Vagina (tissue), 2 donors: ENCODE measurements around the gene TMEM135. TPM values are rescaled to one million over a fixed set of nuclear protein-coding genes. Genes with fewer than 3 reads are reported as not detected.

Experiments used
- DNase-seq, 2 donors: peaks; one replicate each; pipeline ENCODE4 v3.0.0-alpha.2; 2017; ENCODE audit errors: extremely low spot score in 2 of 2
- H3K27ac ChIP-seq: fragments of 200-600 bp; sonication (generic); one replicate; pipeline ENCODE4 v1.5.1; 2019
- H3K27me3 ChIP-seq: fragments of 200-600 bp; sonication (generic); one replicate; pipeline ENCODE4 v1.5.1; 2019
- H3K36me3 ChIP-seq, 2 donors: fragments of 200-600 bp; sonication (generic); one replicate each; pipeline ENCODE4 v1.5.1; 2017 to 2019
- H3K4me1 ChIP-seq: fragments of 200-600 bp; sonication (generic); one replicate; pipeline ENCODE4 v1.5.1; 2019
- H3K4me3 ChIP-seq, 2 donors: fragments of 200-600 bp; sonication (generic); 1 replicate in 1 of 2; 2 replicates in 1 of 2; pipeline ENCODE4 v1.5.1; 2016 to 2019
- H3K9me3 ChIP-seq: fragments of 200-600 bp; sonication (generic); one replicate; pipeline ENCODE4 v1.5.1; 2019
- CTCF ChIP-seq, 3 experiments: fragments of 450-650 bp in 2 of 3; fragments of 200-600 bp in 1 of 3; sonication (generic) in 1 of 3; IDR thresholded peaks; one replicate each; pipeline ENCODE4 v1.5.1; 2017 to 2019; ENCODE audit warnings: antibody characterized with exemption in 3 of 3, mild to moderate bottlenecking in 2 of 3, moderate library complexity in 2 of 3
- POLR2A ChIP-seq, 2 donors: fragments of 450-650 bp; IDR thresholded peaks; one replicate each; pipeline ENCODE4 v1.6.1; 2017; ENCODE audit warnings: antibody characterized with exemption in 2 of 2, mild to moderate bottlenecking in 2 of 2, moderate library complexity in 2 of 2
- POLR2AphosphoS5 ChIP-seq, 2 donors: sonication (generic); formaldehyde crosslinking; IDR thresholded peaks; one replicate each; pipeline ENCODE4 v1.9.0; 2017; ENCODE audit warnings: antibody characterized with exemption in 2 of 2, mild to moderate bottlenecking in 2 of 2, low read depth in 1 of 2; ENCODE audit not compliant: insufficient read depth in 1 of 2
- intact Hi-C: fragments of 100-400 bp; cut with DNase I; formaldehyde crosslinking; loops from one replicate; pipeline ENCODE4 v1.15.1; 2023
- total RNA-seq: library from RNA; depleted of rRNA; stranded (reverse); fragments of >200 nt; gene quantifications from one replicate; pipeline ENCODE4 v1.2.3, GENCODE V29; 2016

The TMEM135 gene
- total RNA-seq, 1 donor from 2014 or later, result 17.2 TPM

- Histone ChIP-seq H3K9me3 (no peaks in the 10 kb centered on the region), H3K36me3 (no peaks in the 10 kb centered on the region), H3K27ac (no peak overlapping the region), H3K4me1 (no peaks in the 10 kb centered on the region), H3K27me3 (no peaks in the 10 kb centered on the region), H3K4me3 (no peak overlapping the region)
- intact Hi-C loops, result no loop called here
- no peak for TF ChIP-seq CTCF (IDR thresholded peaks at IDR 0.05)
- no peak for TF ChIP-seq POLR2A (IDR thresholded peaks at IDR 0.05)
- no peak for TF ChIP-seq POLR2AphosphoS5 (IDR thresholded peaks at IDR 0.05; ENCODE audit: insufficient read depth in 1 of 2, low read depth in 1 of 2)
- DNase-seq, result no peak
Measured at GRCh38 chr11:87259736-87260135, 222.0 kb downstream of the TMEM135 start.

- intact Hi-C loops, result no loop called here
- Histone ChIP-seq H3K4me1 (no peaks in the 10 kb centered on the region), H3K9me3 (no peaks in the 10 kb centered on the region), H3K36me3 (no peaks in the 10 kb centered on the region), H3K27me3 (no peaks in the 10 kb centered on the region), H3K4me3 (no peak overlapping the region), H3K27ac (no peak overlapping the region)
- no peak for DNase-seq
- no peak for TF ChIP-seq CTCF (IDR thresholded peaks at IDR 0.05)
- no peak for TF ChIP-seq POLR2A (IDR thresholded peaks at IDR 0.05)
- TF ChIP-seq POLR2AphosphoS5 (IDR thresholded peaks at IDR 0.05; ENCODE audit: insufficient read depth in 1 of 2, low read depth in 1 of 2), result no peak
Measured at GRCh38 chr11:87260811-87261210, 223.1 kb downstream of the TMEM135 start.

GRCh38 chr11:87263264-87263838, 225.6 kb downstream of the TMEM135 start:
- intact Hi-C loops, result no loop called here
- DNase-seq, result no peak
- H3K4me3 ChIP-seq, result no peak overlapping the region
- no peaks in the 10 kb centered on the region for H3K4me1 ChIP-seq
- H3K36me3 ChIP-seq, result no peaks in the 10 kb centered on the region
- H3K9me3 ChIP-seq, result no peaks in the 10 kb centered on the region
- H3K27ac ChIP-seq, result no peak overlapping the region
- no peaks in the 10 kb centered on the region for H3K27me3 ChIP-seq
- TF ChIP-seq POLR2A (IDR thresholded peaks at IDR 0.05) (no peak), CTCF (IDR thresholded peaks at IDR 0.05) (no peak), POLR2AphosphoS5 (IDR thresholded peaks at IDR 0.05; ENCODE audit: insufficient read depth in 1 of 2, low read depth in 1 of 2) (no peak)

GRCh38 chr11:87263979-87264378, 226.2 kb downstream of the TMEM135 start:
- no peak overlapping the region for H3K4me3 ChIP-seq
- no peaks in the 10 kb centered on the region for H3K27me3 ChIP-seq
- DNase-seq, result no peak
- no peak overlapping the region for H3K27ac ChIP-seq
- H3K4me1 ChIP-seq, result no peaks in the 10 kb centered on the region
- no peaks in the 10 kb centered on the region for H3K36me3 ChIP-seq
- no peaks in the 10 kb centered on the region for H3K9me3 ChIP-seq
- TF ChIP-seq POLR2A (IDR thresholded peaks at IDR 0.05) (no peak), POLR2AphosphoS5 (IDR thresholded peaks at IDR 0.05; ENCODE audit: insufficient read depth in 1 of 2, low read depth in 1 of 2) (no peak), CTCF (IDR thresholded peaks at IDR 0.05) (no peak)
- intact Hi-C loops, result no loop called here

- intact Hi-C loops, result no loop called here
- Histone ChIP-seq H3K27ac (no peak overlapping the region), H3K36me3 (no peaks in the 10 kb centered on the region), H3K27me3 (no peaks in the 10 kb centered on the region), H3K9me3 (no peaks in the 10 kb centered on the region), H3K4me3 (no peak overlapping the region), H3K4me1 (no peaks in the 10 kb centered on the region)
- DNase-seq, result no peak
- TF ChIP-seq CTCF (IDR thresholded peaks at IDR 0.05), result no peak
- no peak for TF ChIP-seq POLR2AphosphoS5 (IDR thresholded peaks at IDR 0.05; ENCODE audit: insufficient read depth in 1 of 2, low read depth in 1 of 2)
- no peak for TF ChIP-seq POLR2A (IDR thresholded peaks at IDR 0.05)
Measured at GRCh38 chr11:87265132-87265531, 227.4 kb downstream of the TMEM135 start.
